ENCODE measurements around the gene ZFYVE26. TPM values are rescaled to one million over a fixed set of nuclear protein-coding genes. Genes with fewer than 3 reads are reported as not detected.

ZFYVE26 gene
- total RNA-seq, result 40.7 and 41.1 TPM in 2 replicates

GRCh38 chr14:67816326-67817002 lies at the start of gene ZFYVE26:
Gene ZFYVE26 (minus strand): TSS chr14:67816590. CDS start chr14:67815963, 627 bp downstream.
- H3K4me3 Mint-ChIP-seq, result peak within 1 kb of the TSS; percentile 94
- ChIA-PET CTCF (interaction anchor here (1.0 to 1.6 kb wide), 2 partner anchors 21 to 216 kb away, joined by 3 to 4 read pairs; partner anchors contain the start of gene PIGH), POLR2A (interaction anchor here (0.6 to 1.4 kb wide), 12 partner anchors 22 to 1957 kb away, joined by 3 to 6 read pairs (median 3); partner anchors contain the start of genes ATP6V1D, ERH, PIGH and SRSF5)
- peak within 1 kb of the TSS; percentile 95 for H3K27ac Mint-ChIP-seq
- DNase-seq (peak; percentile 70), ATAC-seq (ENCODE audit: low read depth) (peak; percentile 85)
- H3K36me3 Mint-ChIP-seq (ENCODE audit: low read depth), result peaks cover 36% of the 10 kb centered on the region
- TF ChIP-seq CTCF (IDR thresholded peaks at IDR 0.05), result no peak
- H3K9me3 Mint-ChIP-seq, result peaks cover 2% of the 10 kb centered on the region
- H3K4me1 Mint-ChIP-seq, result peaks cover 63% of the 10 kb centered on the region
- intact Hi-C loops (cut with micrococcal nuclease), result loop anchor here (1.0 to 5.0 kb wide), 5 partner anchors 121 to 978 kb away; partner anchors contain the start of genes PIGH, RDH11, TMEM229B and VTI1B
- no peaks in the 10 kb centered on the region for H3K27me3 Mint-ChIP-seq

GRCh38 chr14:67863223-67863622 lies 46.8 kb upstream of the ZFYVE26 start:
- H3K27ac Mint-ChIP-seq, result no peak overlapping the region
- ATAC-seq (ENCODE audit: low read depth), result no peak

GRCh38 chr14:67859169-67859749 lies 42.9 kb upstream of the ZFYVE26 start:
- CTCF ChIA-PET, result no interaction called here

More at GRCh38 chr14:67863223-67863622, 46.8 kb upstream of the ZFYVE26 start:
- Mint-ChIP-seq H3K4me3 (no peak overlapping the region), H3K4me1 (no peaks in the 10 kb centered on the region), H3K27me3 (no peaks in the 10 kb centered on the region), H3K9me3 (no peaks in the 10 kb centered on the region), H3K36me3 (ENCODE audit: low read depth) (peaks cover 20% of the 10 kb centered on the region)
- POLR2A ChIA-PET, result no interaction called here
- no peak for TF ChIP-seq CTCF (IDR thresholded peaks at IDR 0.05)
- CTCF ChIA-PET, result no interaction called here
- no peak for DNase-seq
- intact Hi-C loops (cut with micrococcal nuclease), result no loop called here

GRCh38 chr14:67857778-67858350 lies 41.5 kb upstream of the ZFYVE26 start:
- no peak overlapping the region for H3K4me3 Mint-ChIP-seq
- ChIA-PET CTCF (no interaction called here), POLR2A (no interaction called here)
- DNase-seq, result no peak
- no peak overlapping the region for H3K27ac Mint-ChIP-seq
- TF ChIP-seq CTCF (IDR thresholded peaks at IDR 0.05), result no peak
- intact Hi-C loops (cut with micrococcal nuclease), result no loop called here
- H3K36me3 Mint-ChIP-seq (ENCODE audit: low read depth), result no peaks in the 10 kb centered on the region
- H3K9me3 Mint-ChIP-seq, result no peaks in the 10 kb centered on the region
- ATAC-seq (ENCODE audit: low read depth), result no peak
- H3K4me1 Mint-ChIP-seq, result peaks cover 12% of the 10 kb centered on the region
- H3K27me3 Mint-ChIP-seq, result no peaks in the 10 kb centered on the region

More at GRCh38 chr14:67859169-67859749, 42.9 kb upstream of the ZFYVE26 start:
- TF ChIP-seq CTCF (IDR thresholded peaks at IDR 0.05), result no peak
- POLR2A ChIA-PET, result no interaction called here
- Mint-ChIP-seq H3K36me3 (ENCODE audit: low read depth) (peaks cover 3% of the 10 kb centered on the region), H3K4me3 (no peak overlapping the region), H3K4me1 (no peaks in the 10 kb centered on the region), H3K27me3 (no peaks in the 10 kb centered on the region), H3K9me3 (no peaks in the 10 kb centered on the region), H3K27ac (no peak overlapping the region)
- DNase-seq (no peak), ATAC-seq (ENCODE audit: low read depth) (no peak)
- intact Hi-C loops (cut with micrococcal nuclease), result no loop called here

- no peaks in the 10 kb centered on the region for H3K9me3 Mint-ChIP-seq
- DNase-seq (no peak), ATAC-seq (ENCODE audit: low read depth) (no peak)
- no peaks in the 10 kb centered on the region for H3K27me3 Mint-ChIP-seq
- peaks cover 16% of the 10 kb centered on the region for H3K4me1 Mint-ChIP-seq
- H3K27ac Mint-ChIP-seq, result no peak overlapping the region
- CTCF ChIA-PET, result no interaction called here
- intact Hi-C loops (cut with micrococcal nuclease), result no loop called here
- no peaks in the 10 kb centered on the region for H3K36me3 Mint-ChIP-seq (ENCODE audit: low read depth)
- POLR2A ChIA-PET, result no interaction called here
- no peak for TF ChIP-seq CTCF (IDR thresholded peaks at IDR 0.05)
- H3K4me3 Mint-ChIP-seq, result no peak overlapping the region
These were observed 40.4 kb upstream of the ZFYVE26 start for GRCh38 chr14:67856827-67857226.
